Left hindlimb (tissue), 1 donor: ENCODE measurements around the gene POF1B.
"Not testable (repeated sequence)": the region's sequence is repeated elsewhere in the genome, so short reads cannot be mapped to it uniquely, and the experiment has no call there.

ENCODE experiments used
- DNase-seq: peaks from one replicate; pipeline ENCODE4 v3.0.0-alpha.2; 2018

POF1B gene, protein sequence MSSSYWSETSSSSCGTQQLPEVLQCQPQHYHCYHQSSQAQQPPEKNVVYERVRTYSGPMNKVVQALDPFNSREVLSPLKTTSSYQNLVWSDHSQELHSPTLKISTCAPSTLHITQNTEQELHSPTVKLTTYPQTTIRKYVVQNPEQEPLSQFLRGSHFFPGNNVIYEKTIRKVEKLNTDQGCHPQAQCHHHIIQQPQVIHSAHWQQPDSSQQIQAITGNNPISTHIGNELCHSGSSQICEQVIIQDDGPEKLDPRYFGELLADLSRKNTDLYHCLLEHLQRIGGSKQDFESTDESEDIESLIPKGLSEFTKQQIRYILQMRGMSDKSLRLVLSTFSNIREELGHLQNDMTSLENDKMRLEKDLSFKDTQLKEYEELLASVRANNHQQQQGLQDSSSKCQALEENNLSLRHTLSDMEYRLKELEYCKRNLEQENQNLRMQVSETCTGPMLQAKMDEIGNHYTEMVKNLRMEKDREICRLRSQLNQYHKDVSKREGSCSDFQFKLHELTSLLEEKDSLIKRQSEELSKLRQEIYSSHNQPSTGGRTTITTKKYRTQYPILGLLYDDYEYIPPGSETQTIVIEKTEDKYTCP

GRCh38 chrX:85379174-85379907, at the start of gene POF1B:
POF1B (minus strand) TSS chrX:85379665; CDS start chrX:85379454, 211 bp downstream.
- DNase-seq = no peak

GRCh38 chrX:85429066-85429465, 49.6 kb upstream of the POF1B start:
- no peak for DNase-seq

DNA sequence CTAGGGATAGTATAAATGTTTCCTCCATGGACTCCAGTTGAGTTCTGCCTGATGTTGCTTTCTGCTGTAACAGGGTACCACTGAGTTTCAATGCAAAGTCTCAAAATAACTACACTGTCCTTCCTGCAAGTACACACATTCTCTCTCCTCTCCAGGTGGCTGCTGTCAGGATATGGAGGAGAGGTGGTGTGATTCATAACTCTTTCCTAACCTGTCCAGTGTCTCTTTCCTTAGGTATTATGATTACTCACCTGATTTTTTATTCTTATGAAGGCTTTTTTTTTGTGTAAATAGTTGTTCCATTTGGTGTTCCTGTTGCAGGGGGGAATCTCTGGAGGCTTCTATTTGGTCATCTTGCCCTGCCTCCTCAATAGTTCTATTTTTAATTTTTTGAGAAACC, 39.8 kb upstream of the POF1B start:
- DNase-seq = no peak

- no peak for DNase-seq
Observed at GRCh38 chrX:85391878-85392238, 12.4 kb upstream of the POF1B start.

DNA sequence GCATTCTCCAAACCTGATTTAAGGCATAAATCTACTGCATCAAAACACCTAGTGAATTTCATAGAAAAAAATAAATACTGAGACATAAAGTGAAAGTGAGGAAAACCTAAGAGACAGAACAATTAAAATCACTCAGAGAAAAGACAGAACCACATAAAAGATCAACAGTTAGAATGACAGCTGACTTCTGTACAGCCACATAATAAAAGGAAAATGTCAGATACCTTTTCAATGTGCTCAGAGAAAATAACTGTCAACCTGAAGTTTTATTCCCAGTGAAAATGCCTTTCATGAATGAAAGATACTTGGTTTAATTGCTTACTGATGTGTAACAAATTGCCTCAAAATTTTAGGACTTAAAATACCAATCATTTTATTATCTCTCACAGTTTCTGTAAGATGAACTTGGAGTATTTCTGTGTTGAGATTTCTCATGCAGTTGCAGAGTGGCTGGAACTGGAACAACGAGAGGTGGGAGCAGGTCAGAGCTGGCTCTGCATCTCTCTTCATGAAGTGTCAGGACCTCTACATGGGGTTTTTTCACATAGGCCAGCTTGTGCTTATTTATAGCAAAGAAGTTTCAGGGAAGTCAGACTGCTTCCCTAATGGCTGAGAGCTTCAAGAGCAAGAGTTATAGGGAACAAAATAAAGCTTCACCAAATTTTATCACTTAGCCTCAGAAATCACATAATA, 11.9 kb upstream of the POF1B start:
- DNase-seq = no peak

GRCh38 chrX:85381602-85382001, 2.1 kb upstream of the POF1B start:
- no peak for DNase-seq

GRCh38 chrX:85378461-85378860, 1.0 kb downstream of the POF1B start:
- DNase-seq = no peak

- DNase-seq = no peak
Observed at GRCh38 chrX:85375333-85375738, 4.1 kb downstream of the POF1B start.

GRCh38 chrX:85365370-85365995, 14.0 kb downstream of the POF1B start:
- no peak for DNase-seq

GRCh38 chrX:85359051-85359450, 20.4 kb downstream of the POF1B start:
- no peak for DNase-seq

GRCh38 chrX:85345523-85345922, 33.9 kb downstream of the POF1B start:
- no peak for DNase-seq

- no peak for DNase-seq
Observed at GRCh38 chrX:85327060-85327333, 52.5 kb downstream of the POF1B start.

GRCh38 chrX:85326234-85327059, 53.0 kb downstream of the POF1B start:
- DNase-seq = no peak

GRCh38 chrX:85311348-85311747, 68.1 kb downstream of the POF1B start:
- DNase-seq = not testable (repeated sequence)

GRCh38 chrX:85309717-85310116, 69.7 kb downstream of the POF1B start:
- DNase-seq = no peak

- DNase-seq = no peak
Observed at GRCh38 chrX:85303544-85303943, 75.9 kb downstream of the POF1B start.

GRCh38 chrX:85288992-85289723, 90.3 kb downstream of the POF1B start:
- no peak for DNase-seq

- not testable (repeated sequence) for DNase-seq
Observed at GRCh38 chrX:85285286-85285685, 94.2 kb downstream of the POF1B start.

GRCh38 chrX:85244450-85245211, 134.8 kb downstream of the POF1B start:
- DNase-seq = peak; percentile 40

GRCh38 chrX:85243761-85244449, 135.6 kb downstream of the POF1B start, which contains the start of the genes SATL1 and ZNF711:
SATL1 (minus strand) TSS chrX:85243779; CDS start chrX:85108968, 134,811 bp downstream.
ZNF711 (plus strand) TSS chrX:85243991; CDS start chrX:85247573, 3,582 bp downstream.
- DNase-seq = peak; percentile 88
